Measurements from ENCODE around the gene FHIT.

GRCh38 chr3:61092870-61093269 is 158.4 kb downstream of the FHIT start:
- TF ChIP-seq CTCF (IDR thresholded peaks at IDR 0.05; ENCODE audit: insufficient read depth, low read length, poor library complexity, severe bottlenecking) (no peak), EZH2phosphoT487 (conservative IDR thresholded peaks at IDR 0.05; ENCODE audit: low read length) (no peak)
